HUDEP-2 (cell line): ENCODE measurements around the gene CLBA1.
A peak's percentile ranks its signal among the peaks of the same experiment; 100 is the strongest.

Source experiments
- DNase-seq, 76 experiments: peaks; one replicate each; lab custom pipeline; 2025; ENCODE audit not compliant: unreplicated experiment in 76 of 76; lab: John Stamatoyannopoulos, UW

CLBA1 gene

DNA sequence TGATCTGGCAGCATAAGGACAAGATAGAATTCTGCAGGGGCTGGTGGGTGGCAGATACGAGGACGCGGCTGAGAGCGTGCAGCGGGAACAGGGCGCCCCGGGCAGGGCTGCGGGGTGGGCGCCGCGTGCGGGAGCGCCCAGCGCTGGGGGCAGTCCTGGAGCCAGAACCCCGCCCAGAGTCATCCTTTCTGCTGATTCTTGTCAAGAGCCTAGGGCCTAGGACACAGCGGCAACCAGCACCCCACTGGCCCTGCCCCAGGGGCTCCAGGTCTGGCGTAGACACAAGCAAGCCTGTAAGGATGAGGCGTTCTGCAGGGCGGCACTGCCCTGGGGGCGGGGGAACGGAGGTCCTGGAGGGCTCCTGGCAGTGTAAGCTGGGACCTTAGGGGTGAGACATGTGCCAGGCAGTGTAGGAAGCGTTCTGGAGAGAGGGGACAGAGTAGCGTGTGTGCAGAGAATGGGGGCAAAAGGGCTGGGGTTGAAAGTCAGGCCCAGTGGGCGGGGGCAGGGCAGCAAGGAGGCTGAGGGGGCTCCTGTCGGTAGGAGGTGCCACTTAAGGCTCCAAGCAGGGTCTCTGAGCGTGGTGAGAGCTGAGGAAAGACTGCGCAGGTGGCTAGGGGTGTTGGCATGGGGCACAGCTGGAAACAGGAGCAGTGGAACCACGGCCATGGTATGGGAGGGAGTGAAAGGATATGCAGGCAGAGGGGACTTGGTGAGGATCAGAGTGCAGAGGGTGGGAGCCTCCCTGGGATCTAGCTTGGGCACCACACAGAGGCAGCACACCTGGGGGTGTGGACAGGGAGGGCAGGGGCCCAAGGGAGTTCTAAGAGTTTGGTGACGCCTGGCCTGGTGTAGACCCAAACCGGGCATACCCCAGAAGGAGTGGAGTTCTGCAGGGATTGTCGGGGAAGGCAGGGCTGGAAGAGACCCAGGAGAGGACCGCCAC lies 6.6 kb upstream of the CLBA1 start:
- DNase-seq = peak in 1 of 76 experiments; percentile 12

DNA sequence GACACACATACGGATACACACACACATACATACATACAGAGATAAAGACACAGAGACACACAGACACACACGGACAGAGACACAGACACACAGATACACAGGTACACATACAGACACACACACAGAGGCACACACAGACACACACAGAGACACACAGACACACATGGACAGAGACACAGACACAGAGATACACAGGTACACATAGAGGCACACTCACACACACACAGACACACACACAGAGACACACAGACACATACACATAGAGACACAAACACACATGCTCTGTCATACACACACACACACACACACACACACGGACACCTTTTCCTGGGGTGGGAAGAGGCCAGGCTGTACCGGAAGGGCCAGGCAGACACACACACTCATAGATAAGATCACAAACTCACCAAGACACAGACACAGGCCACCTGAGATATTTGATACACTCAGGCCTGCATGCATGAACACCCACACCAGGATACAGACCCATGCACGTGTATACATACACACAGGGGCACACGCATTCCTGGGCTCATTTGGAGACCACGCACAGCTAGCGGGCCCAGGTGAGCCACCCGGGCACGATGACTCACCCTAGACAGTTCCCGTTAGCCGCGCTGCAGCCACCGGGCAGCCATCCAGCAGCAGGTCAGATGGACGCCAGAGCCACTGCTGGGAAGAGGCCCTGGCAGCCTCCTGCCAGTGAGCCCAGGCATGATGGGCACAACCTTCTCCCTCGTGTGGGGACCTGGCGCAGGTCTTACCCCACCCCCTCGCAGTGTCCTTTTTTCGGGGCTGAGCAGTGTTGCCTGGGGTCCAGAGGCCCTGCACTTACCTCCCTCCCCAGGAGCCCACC lies 5.6 kb upstream of the CLBA1 start:
- peak in 5 of 76 experiments; percentile 3 to 17 (median 9) for DNase-seq

DNA sequence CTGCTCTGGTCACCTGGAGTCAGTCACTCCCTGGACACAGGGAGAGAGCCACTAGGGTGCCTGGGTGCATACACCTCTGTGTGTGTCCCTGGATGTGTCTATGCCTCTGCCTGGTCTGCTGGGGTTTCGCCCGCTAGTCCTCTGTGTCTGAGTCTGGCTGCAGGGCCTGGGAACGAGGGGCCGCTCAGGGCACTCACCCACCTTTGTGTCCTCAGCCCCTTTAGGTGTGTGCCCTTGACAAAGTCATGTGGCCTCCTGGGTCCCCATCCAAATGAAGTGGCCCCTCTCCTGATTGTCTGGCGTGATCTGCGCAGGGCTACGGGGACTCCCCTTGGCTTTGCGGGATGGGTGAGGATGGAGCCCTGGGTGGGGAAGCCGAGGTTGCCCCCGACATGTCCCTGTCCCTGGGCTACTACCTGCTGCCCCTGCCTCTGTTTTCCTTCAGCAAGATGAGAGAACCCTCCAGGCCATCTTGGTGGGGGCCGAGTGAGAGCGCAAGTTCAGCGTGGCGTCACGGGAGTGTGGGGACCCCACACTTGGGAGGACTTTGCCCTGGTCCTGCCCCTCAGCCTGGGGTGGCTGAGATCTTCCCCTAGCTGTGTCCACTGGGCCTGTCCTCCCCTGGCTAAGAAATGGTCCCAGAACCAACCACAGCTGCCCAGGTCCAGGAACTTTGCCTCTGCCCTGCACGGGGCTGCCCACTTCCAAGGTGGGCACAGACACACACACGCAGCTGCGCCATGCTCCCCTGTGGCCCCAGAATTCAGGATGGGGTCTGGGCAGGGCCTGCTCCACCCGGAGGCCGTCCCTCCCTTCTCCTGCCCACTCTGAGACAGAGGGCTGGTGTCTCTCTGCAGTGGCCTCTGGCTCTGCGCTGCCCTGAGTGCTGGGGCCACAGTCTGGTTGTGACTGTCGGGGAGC lies 4.7 kb upstream of the CLBA1 start:
- no peak for DNase-seq

DNA sequence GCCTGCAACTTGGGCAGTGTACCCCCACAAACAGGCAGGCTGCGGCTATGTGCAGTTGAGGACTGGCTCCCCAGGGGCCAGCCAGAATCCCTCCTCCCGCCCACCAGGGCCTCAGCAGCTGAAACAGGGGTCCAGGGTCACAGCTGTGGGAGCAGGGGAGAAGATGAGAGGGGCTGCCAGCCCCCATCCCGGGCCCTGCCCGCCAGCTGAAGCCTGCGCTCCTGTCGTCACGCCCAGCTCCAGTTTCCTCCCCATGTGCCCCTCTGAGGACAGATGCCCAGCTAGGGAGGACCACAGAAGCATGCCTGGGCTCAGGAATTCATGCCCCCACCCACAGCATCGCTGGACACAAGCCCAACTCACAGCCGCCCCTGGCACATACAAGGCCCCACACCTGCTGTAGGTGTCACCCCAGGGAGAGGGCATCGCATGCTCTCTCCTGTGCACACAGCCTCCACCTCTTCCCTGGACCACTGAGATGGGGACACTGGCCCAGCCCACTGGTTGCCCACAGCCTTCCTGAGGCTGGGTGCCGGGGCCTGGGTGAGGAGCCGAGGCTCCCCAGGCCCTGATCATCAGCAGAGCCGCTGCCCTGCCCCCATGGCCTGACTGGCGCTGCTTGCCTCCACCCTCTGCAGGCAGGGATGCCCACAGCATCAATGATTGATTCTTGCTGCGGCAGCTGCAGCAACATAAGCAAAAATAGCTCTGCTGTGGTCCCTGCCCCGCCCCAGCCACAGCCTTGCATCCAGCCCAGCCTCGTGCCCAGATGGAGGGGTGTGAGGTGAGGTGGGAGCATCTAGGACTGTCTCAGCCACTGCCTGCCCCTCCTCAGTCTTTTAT lies 3.7 kb upstream of the CLBA1 start:
- no peak for DNase-seq

DNA sequence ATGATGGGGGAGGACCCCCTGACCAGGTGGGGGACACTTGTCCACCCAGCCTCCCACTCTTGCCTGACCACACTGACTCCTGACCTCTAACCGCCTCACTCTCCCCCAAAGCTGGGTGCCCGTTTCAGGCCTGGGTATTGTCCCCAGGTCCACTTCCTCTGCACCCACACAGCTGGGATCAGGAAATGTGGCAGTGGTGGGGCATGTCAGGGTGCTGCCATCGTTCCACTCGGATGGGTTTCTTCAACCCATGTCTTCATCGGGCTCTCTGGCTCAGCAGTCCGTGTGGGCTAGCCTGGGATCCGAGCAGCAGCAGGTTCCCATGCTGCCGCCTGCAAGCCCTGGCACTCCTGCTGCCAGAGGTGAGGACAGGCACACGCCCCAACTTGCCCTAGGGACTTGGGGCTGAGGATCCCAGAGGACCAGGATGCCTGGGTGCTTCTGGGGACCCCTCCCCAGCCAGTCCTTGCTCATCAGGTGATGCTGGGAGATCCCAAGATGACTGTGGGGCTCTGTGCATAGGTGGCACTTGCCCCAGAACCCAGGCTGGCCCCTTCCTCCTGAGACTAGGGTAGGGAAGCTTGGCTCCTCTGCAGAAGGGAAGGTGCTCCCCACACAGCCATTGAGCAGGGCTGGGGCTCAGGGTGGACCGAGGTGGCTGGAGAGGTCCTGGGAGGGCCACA lies 2.9 kb upstream of the CLBA1 start:
- no peak for DNase-seq

DNA sequence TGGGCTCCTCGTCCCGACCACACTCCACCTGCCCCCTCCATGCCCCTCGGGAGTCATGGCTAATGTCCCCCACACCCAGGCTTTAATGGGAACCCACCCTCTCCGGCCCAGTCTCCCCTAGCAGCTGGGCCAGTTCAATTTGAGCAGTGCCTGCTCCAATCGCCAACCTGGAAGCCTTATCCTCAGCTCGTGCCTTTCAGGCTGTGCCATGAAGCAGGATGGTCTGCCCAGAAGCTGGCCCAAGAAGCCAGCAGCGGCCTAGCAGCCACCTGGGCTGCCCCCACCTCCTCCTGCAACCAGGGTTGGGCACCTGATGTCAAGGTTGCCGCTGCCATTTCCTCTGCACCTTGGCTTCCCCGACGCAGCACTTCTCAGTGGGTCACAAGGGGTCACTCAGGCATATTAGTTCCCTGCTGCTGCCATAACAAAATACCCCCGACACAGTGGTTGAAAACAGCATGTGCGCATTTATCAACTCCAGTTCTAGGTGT lies 2.3 kb upstream of the CLBA1 start:
- DNase-seq = no peak

DNA sequence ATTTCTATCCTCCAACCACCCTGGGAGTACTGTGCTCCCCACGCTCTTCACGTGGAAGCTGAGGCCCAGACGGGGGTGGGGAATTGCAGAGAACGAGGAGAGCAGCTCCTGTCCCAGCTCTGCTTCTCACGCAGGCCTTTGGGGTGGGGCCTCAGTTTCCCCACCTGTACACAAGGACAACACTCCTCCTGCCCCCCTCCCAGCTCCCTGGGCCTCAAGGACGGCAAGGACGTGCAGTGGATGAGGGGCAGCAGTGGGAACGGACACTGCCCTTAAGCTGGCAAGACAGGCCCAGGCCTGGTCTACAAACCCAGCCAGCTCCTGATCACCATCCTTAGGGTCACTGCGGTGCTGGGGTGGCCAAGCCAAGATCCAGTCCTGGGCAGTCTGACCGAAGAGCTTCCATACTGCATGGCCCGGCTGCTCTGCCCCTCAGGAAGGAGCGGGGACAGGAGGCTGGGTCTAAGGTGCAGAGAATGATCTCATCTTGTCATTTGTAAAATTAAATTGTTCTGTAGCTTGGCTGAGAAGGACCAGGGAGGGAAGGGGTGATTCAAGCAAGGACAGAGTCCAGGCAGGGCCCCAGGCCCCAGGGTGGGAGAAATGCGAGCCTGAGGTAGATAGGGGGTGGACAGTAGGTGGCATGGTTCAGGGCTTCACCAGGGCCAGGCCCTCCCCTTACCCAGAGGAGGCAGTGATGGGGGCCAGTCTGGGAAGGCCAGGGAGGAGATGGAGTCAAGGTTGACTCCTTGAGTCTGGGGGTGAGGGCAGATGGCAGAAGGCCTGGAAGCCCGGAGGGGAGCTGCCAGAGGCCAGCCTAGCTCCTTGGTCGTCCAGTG lies 1.3 kb upstream of the CLBA1 start:
- DNase-seq = no peak

DNA sequence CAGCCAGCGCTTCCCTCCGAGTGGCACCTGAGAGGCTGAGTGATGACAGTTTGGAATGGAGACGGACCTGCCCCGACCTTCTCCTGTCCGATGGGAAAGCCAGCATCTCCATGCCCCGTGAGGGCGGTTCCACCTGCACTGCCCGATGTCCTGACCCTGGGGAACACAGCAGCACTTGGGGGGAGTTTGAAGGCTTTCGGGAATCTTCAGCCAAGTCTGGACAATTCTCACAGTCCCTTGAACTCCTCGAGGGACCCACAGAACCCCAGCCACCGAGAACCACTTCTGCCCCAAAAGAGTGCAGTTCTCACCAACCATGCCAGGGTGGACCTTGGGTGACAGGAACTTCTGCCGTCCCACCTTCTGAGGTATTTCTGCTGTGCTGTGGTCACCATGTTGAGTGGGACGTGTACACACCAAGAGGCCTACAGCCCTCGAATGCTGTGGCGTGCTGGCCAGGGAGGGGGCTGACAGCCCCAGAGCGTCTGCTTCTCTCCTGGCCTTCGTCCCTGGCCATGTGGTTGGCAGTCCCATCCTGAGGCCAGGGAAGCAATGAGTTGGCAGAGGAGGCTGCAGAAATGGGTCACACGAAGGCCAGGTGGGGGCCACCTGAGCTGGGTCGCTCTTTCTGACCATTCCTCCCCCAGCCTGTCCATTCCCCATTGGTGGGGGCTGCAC lies 1.0 kb downstream of the CLBA1 start:
- DNase-seq = no peak

DNA sequence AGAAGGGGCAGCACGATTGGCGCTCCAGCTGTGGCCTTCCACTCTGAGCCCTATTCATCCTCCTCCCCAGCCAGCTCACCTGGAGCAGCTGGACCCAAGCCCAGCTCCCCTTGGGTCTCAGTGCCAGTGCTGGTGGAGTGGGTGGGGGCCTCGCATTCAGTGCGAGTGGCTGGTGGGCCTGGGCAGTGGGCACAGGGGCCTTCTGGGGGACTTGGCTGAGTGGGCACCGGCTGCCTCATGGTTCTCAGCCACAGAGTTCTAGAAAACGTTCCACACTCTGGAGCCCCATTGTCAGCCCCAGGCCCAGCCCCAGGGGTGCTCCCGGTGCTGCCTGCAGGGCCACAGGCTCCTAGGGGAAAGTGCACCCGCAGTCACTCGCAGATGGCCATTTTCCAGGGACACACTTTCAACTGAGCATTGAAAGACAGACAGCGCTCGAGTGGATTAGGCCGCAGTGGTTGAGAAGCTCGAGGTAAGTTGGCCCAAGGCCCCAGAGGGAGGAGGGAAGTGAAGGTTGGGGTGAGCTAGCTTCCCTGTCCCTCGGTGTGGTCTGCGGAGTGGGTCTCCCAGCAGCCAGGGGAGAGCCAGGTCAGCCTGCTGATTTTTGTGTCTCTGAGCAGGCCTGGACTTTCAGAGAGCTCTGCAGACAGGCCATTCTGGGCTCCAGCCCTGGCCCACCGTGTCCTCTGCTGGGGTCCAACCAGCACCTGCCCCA lies 3.8 kb downstream of the CLBA1 start:
- DNase-seq = no peak

DNA sequence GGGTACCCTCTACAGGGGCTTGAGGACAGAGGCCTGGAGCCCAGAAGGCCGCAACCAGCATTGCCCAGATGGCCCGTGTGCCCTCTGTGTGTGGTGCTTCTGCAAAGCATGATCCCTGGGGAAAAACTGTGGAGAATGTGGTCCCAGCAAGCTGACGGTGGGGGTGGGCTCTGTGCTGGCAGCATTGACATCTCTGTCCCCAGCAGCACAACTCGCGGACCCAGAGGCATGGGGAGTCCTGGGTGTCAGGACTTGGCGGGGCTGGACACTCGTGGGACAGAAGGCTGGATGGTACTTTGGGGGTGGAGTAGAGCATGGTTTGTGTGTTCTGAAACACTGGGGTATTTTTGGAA lies 4.3 kb downstream of the CLBA1 start:
- no peak for DNase-seq

DNA sequence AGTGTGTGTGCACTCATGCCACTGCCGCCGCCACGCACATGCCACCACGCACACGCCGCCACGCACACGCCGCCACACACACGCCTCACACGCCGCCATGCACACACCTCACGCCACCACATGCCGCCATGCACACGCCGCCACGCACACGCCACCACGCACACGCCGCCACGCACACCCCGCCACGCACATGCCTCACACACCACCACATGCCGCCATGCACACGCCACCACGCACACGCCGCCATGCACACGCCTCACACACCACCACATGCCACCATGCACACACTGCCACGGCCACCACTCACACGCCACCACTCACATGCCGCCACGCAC lies 6.3 kb downstream of the CLBA1 start:
- DNase-seq = no peak

DNA sequence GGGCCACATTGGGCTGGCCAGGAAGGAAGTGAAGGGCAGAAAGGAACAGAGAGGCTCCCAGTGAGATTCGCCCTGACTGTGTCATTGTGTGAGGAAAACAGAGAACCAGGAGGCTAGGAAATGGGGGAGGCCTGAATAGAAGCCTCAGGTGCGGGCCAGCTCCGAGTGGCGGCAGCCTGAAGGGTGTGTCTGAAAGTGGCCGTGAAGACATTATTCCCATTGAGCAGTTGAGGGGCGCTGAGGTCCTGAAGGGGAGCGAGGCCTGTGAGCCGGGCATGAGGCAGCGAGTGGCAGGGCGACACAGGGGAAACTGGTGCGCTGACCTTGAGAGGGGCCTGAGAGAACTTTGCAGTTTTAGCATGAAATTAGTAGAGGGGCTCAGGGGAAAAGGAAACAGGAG lies 6.9 kb downstream of the CLBA1 start:
- DNase-seq = no peak

DNA sequence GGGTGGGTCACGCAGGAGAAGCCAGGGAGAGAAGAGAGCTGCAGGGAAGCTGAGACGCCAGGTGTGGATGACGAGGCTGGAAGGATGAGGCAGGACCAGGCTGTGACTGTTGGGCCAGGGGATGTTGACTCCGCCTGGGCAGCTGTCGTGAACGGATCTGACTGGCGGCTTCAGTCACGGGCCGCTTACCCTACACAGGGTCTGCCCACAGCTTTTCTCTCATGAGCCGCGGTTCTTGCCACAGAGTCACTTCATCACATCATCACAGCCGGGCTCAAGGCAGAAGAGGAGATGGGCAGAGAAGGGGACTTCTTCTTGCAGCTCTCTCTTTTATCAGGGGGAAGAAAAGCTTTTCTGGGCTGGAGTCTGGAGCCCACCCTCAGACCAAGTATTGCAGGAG lies 7.7 kb downstream of the CLBA1 start:
- DNase-seq = no peak

DNA sequence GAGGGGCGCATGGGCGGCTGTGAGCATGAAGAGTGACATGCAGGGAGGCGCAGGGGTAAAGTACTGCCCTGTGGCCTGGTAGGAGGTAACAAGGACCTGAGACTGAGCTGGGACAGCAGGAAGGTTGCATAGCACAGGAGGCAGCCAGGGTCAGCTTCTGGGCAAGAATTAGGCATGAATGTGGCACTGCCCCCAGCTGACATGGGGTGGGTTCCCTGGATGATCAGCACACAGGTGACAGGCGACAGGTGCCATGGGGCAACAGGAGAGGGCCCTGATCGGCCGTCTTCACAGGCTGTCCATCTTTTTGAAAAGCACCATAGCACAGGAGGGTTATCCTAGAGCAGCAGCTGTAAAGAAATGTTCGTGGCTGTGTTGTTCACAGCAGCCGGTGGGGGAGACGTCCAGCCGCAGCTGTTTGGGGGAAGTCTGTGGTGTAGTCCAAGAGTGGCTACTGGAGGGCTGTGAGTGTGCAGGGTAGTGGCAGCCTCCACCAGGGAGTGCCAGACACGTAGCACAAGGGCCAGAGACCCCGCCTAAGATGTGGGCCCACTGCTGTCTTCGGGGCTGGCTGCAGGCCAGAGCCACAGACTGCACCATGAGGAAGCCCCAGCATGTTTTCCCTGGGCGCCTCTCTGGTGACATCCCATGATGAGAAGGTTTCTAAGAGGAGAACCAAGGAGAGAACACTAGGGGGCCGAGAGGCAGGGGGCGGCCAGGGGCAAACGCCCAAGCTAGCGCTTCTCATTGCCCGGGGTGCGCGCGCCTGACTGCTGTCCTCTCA lies 8.4 kb downstream of the CLBA1 start:
- DNase-seq = no peak

DNA sequence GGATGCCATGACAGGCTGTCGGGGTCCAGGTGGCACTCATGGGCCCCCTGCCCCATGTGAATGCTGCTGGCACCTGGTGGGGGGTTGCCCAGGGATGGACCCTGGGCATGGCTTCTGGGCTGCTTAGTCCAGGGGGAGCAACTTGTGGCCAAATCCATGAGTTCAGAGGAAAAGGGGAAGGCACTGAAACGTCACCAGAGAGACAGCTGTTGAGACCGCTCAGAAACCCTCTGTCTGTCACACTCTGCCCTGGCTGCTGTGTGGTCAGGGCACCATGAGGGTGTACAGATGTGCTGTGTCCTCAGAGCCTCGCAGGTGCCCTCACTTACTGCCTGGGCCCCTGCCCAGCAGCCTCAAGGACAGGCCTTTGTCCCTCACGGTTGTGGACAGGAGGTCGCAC lies 9.4 kb downstream of the CLBA1 start:
- DNase-seq = no peak

DNA sequence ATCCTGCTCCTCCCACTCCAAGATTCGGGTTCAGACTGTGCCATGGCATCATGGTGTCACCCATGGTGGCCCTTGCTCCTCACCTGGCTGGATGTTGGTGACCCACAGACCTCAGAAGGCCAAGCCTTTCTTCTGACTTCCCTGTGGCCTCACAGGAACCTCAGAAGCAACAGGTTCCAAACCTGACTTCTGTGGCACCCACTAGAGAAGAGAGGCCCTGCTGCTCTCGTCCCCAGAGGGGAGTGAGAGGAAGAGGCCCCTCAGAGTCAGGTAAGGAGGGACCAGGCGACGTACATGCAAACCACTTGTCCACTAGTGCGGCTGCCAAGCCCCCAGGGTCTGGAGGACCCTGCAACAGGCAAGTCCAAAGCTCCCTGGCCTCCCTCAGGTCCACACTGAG lies 10.4 kb downstream of the CLBA1 start:
- DNase-seq = no peak
